Measurements from ENCODE around the gene PJVK.
"Not testable (repeated sequence)": the region's sequence is repeated elsewhere in the genome, so short reads cannot be mapped to it uniquely, and the experiment has no call there.

Gene PJVK

GRCh38 chr2:178409261-178409660, 41.9 kb upstream of the PJVK start:
- no peak overlapping the region for H2BK120ac ChIP-seq (ENCODE audit: low read depth, low read length)
- H2BK5ac ChIP-seq (ENCODE audit: low read depth, low read length, poor library complexity, severe bottlenecking) = no peak overlapping the region
- no peak overlapping the region for H3K14ac ChIP-seq (ENCODE audit: low read length in 2 of 2)
- DNase-seq = no peak
- H3K9me3 ChIP-seq (ENCODE audit: control insufficient read depth, low read length) = no peaks in the 10 kb centered on the region
- no peak overlapping the region for H3K9ac ChIP-seq (ENCODE audit: low read length)
- H3K4me3 ChIP-seq (ENCODE audit: insufficient read depth in 1 of 2, low read depth in 1 of 2, low read length in 2 of 2) = no peak overlapping the region
- H2BK15ac ChIP-seq (ENCODE audit: low read depth, poor library complexity, severe bottlenecking) = no peak overlapping the region
- no peak overlapping the region for H4K91ac ChIP-seq (ENCODE audit: low read length)
- peaks cover 2% of the 10 kb centered on the region for H3K4me1 ChIP-seq (ENCODE audit: control insufficient read depth, insufficient read depth, low read depth, low read length)
- H3K4me2 ChIP-seq (ENCODE audit: low read length, poor library complexity, severe bottlenecking) = no peak overlapping the region
- H2AFZ ChIP-seq (ENCODE audit: low read depth, low read length) = no peak overlapping the region
- H3K27ac ChIP-seq (ENCODE audit: low read length, poor library complexity, severe bottlenecking) = no peak overlapping the region
- 100% methylated on average over 2 of the region's 5 CpGs for WGBS
- no peak overlapping the region for H4K8ac ChIP-seq (ENCODE audit: low read length)
- no peak overlapping the region for H3K18ac ChIP-seq (ENCODE audit: low read depth in 1 of 2, low read length in 2 of 2)
- H3K4ac ChIP-seq (ENCODE audit: low read depth in 1 of 2, low read length in 2 of 2) = no peak overlapping the region
- H3K79me1 ChIP-seq (replicated peaks; ENCODE audit: low read length, poor library complexity, severe bottlenecking) = no peaks in the 10 kb centered on the region
- H3K23ac ChIP-seq (ENCODE audit: low read length in 2 of 2) = no peak overlapping the region
- no peak overlapping the region for H2BK12ac ChIP-seq (ENCODE audit: low read length in 2 of 2)
- no peaks in the 10 kb centered on the region for H3K27me3 ChIP-seq (ENCODE audit: control insufficient read depth in 1 of 2, insufficient read depth in 1 of 2, low read length in 2 of 2)
- H2AK5ac ChIP-seq (ENCODE audit: low read length, severe bottlenecking) = no peak overlapping the region
- no peaks in the 10 kb centered on the region for H3K36me3 ChIP-seq (ENCODE audit: control insufficient read depth in 1 of 2, insufficient read depth in 2 of 2, low read depth in 1 of 2, low read length in 2 of 2)

DNA sequence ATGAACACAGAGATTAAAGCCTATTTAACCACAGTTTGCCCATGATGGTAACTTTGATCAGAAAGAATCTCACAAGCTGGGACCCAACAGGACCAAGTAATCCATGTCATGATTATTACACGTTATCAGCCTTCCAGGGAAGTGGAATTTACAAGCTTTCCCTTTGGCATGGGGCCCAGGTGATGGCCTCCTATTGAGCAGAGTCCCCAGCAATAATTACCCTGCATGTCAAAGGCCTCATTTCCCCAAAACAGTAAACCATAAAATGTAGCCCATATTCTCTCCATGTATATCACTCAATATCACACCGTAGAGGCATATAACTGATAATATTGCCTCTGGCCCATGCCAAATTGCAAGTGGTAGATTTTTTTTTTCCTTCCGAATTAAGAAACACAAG, 39.1 kb upstream of the PJVK start:
- Histone ChIP-seq H4K91ac (ENCODE audit: low read length) (no peak overlapping the region), H2BK12ac (ENCODE audit: low read length in 2 of 2) (no peak overlapping the region), H2BK120ac (ENCODE audit: low read depth, low read length) (no peak overlapping the region), H3K18ac (ENCODE audit: low read depth in 1 of 2, low read length in 2 of 2) (no peak overlapping the region), H3K4me3 (ENCODE audit: insufficient read depth in 1 of 2, low read depth in 1 of 2, low read length in 2 of 2) (no peak overlapping the region), H2AFZ (ENCODE audit: low read depth, low read length) (no peak overlapping the region), H3K79me1 (replicated peaks; ENCODE audit: low read length, poor library complexity, severe bottlenecking) (peaks cover 10% of the 10 kb centered on the region), H3K9me3 (ENCODE audit: control insufficient read depth, low read length) (no peaks in the 10 kb centered on the region), H3K14ac (ENCODE audit: low read length in 2 of 2) (no peak overlapping the region), H3K4me2 (ENCODE audit: low read length, poor library complexity, severe bottlenecking) (no peak overlapping the region), H3K4me1 (ENCODE audit: control insufficient read depth, insufficient read depth, low read depth, low read length) (no peaks in the 10 kb centered on the region), H3K4ac (ENCODE audit: low read depth in 1 of 2, low read length in 2 of 2) (no peak overlapping the region), H3K27ac (ENCODE audit: low read length, poor library complexity, severe bottlenecking) (no peak overlapping the region), H2BK5ac (ENCODE audit: low read depth, low read length, poor library complexity, severe bottlenecking) (no peak overlapping the region), H3K27me3 (ENCODE audit: control insufficient read depth in 1 of 2, insufficient read depth in 1 of 2, low read length in 2 of 2) (no peaks in the 10 kb centered on the region), H4K8ac (ENCODE audit: low read length) (no peak overlapping the region), H2BK15ac (ENCODE audit: low read depth, poor library complexity, severe bottlenecking) (no peak overlapping the region), H3K36me3 (ENCODE audit: control insufficient read depth in 1 of 2, insufficient read depth in 2 of 2, low read depth in 1 of 2, low read length in 2 of 2) (no peaks in the 10 kb centered on the region), H3K23ac (ENCODE audit: low read length in 2 of 2) (no peak overlapping the region), H2AK5ac (ENCODE audit: low read length, severe bottlenecking) (no peak overlapping the region), H3K9ac (ENCODE audit: low read length) (no peak overlapping the region)
- 91% methylated on average over 2 of the region's 3 CpGs for whole genome bisulfite sequencing
- DNase-seq = no peak

DNA sequence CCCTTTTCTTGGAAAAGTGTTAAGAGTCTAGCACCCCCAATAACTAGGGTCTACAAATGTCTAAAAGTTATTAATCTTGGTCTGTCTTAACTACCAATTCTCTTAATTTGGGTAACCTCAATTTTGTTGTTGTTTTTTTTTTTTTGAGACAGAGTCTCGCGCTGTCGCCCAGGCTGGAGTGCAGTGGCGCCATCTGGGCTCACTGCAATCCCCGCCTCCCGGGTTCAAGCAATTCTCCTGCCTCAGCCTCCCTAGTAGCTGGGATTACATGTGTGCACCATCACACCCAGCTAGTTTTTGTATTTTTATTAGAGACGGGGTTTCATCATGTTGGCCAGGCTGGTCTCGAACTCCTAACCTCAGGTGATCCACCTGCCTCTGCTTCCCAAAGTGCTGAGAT, 38.7 kb upstream of the PJVK start:
- H3K14ac ChIP-seq (ENCODE audit: low read length in 2 of 2); H4K8ac ChIP-seq (ENCODE audit: low read length); H3K18ac ChIP-seq (ENCODE audit: low read depth in 1 of 2, low read length in 2 of 2); H4K91ac ChIP-seq (ENCODE audit: low read length); H2AFZ ChIP-seq (ENCODE audit: low read depth, low read length); H3K9ac ChIP-seq (ENCODE audit: low read length); H2BK5ac ChIP-seq (ENCODE audit: low read depth, low read length, poor library complexity, severe bottlenecking); H3K4me2 ChIP-seq (ENCODE audit: low read length, poor library complexity, severe bottlenecking); H3K9me3 ChIP-seq (ENCODE audit: control insufficient read depth, low read length); H3K4me3 ChIP-seq (ENCODE audit: insufficient read depth in 1 of 2, low read depth in 1 of 2, low read length in 2 of 2); H2AK5ac ChIP-seq (ENCODE audit: low read length, severe bottlenecking); H3K27me3 ChIP-seq (ENCODE audit: control insufficient read depth in 1 of 2, insufficient read depth in 1 of 2, low read length in 2 of 2); H2BK120ac ChIP-seq (ENCODE audit: low read depth, low read length); H2BK12ac ChIP-seq (ENCODE audit: low read length in 2 of 2); H3K27ac ChIP-seq (ENCODE audit: low read length, poor library complexity, severe bottlenecking); H3K4me1 ChIP-seq (ENCODE audit: control insufficient read depth, insufficient read depth, low read depth, low read length); H3K36me3 ChIP-seq (ENCODE audit: control insufficient read depth in 1 of 2, insufficient read depth in 2 of 2, low read depth in 1 of 2, low read length in 2 of 2); H3K4ac ChIP-seq (ENCODE audit: low read depth in 1 of 2, low read length in 2 of 2); DNase-seq; H3K23ac ChIP-seq (ENCODE audit: low read length in 2 of 2); H2BK15ac ChIP-seq (ENCODE audit: low read depth, poor library complexity, severe bottlenecking): not testable (repeated sequence)
- H3K79me1 ChIP-seq (replicated peaks; ENCODE audit: low read length, poor library complexity, severe bottlenecking) = peaks cover 10% of the 10 kb centered on the region
- WGBS = 98% methylated on average over 8 of the region's 8 CpGs

- Histone ChIP-seq H2AK5ac (ENCODE audit: low read length, severe bottlenecking) (no peak overlapping the region), H3K4me3 (ENCODE audit: insufficient read depth in 1 of 2, low read depth in 1 of 2, low read length in 2 of 2) (peak overlapping the region; percentile 68 to 84), H2AFZ (ENCODE audit: low read depth, low read length) (peak overlapping the region; percentile 14), H3K18ac (ENCODE audit: low read depth in 1 of 2, low read length in 2 of 2) (peak overlapping the region; percentile 82 to 94), H3K4me2 (ENCODE audit: low read length, poor library complexity, severe bottlenecking) (peak overlapping the region; percentile 72), H3K79me1 (replicated peaks; ENCODE audit: low read length, poor library complexity, severe bottlenecking) (peaks cover 16% of the 10 kb centered on the region), H3K23ac (ENCODE audit: low read length in 2 of 2) (no peak overlapping the region), H3K9ac (ENCODE audit: low read length) (peak overlapping the region; percentile 98), H3K4ac (ENCODE audit: low read depth in 1 of 2, low read length in 2 of 2) (peak overlapping the region; percentile 35 to 91), H2BK120ac (ENCODE audit: low read depth, low read length) (peak overlapping the region; percentile 99), H4K91ac (ENCODE audit: low read length) (peak overlapping the region; percentile 68), H3K9me3 (ENCODE audit: control insufficient read depth, low read length) (no peaks in the 10 kb centered on the region), H3K14ac (ENCODE audit: low read length in 2 of 2) (peak overlapping the region in 1 of 2 experiments; percentile 55), H2BK12ac (ENCODE audit: low read length in 2 of 2) (no peak overlapping the region), H2BK15ac (ENCODE audit: low read depth, poor library complexity, severe bottlenecking) (peak overlapping the region; percentile 100), H3K27ac (ENCODE audit: low read length, poor library complexity, severe bottlenecking) (peak overlapping the region; percentile 96), H3K27me3 (ENCODE audit: control insufficient read depth in 1 of 2, insufficient read depth in 1 of 2, low read length in 2 of 2) (no peaks in the 10 kb centered on the region), H2BK5ac (ENCODE audit: low read depth, low read length, poor library complexity, severe bottlenecking) (peak overlapping the region; percentile 94), H3K36me3 (ENCODE audit: control insufficient read depth in 1 of 2, insufficient read depth in 2 of 2, low read depth in 1 of 2, low read length in 2 of 2) (no peaks in the 10 kb centered on the region), H4K8ac (ENCODE audit: low read length) (peak overlapping the region; percentile 94), H3K4me1 (ENCODE audit: control insufficient read depth, insufficient read depth, low read depth, low read length) (no peaks in the 10 kb centered on the region)
- peak; percentile 84 for DNase-seq
- WGBS = under 1% methylated on average over 41 of the region's 45 CpGs
These were observed 37.5 kb upstream of the PJVK start for GRCh38 chr2:178413472-178414265.
